Dendritic cell treated with granulocyte-macrophage colony-stimulating factor and Interleukin-4, amounts not matched to agents 40 ng/mL and 50 ng/mL, for 4 days (primary cell): ENCODE data around the gene ASAP2.

Source experiments
- H3K27ac Mint-ChIP-seq: one replicate; pipeline ENCODE4 v1.8.0; 2022; ENCODE audit warnings: mild to moderate bottlenecking, mixed read lengths
- H3K27me3 Mint-ChIP-seq: one replicate; pipeline ENCODE4 v1.8.0; 2022; ENCODE audit warnings: mild to moderate bottlenecking, mixed read lengths
- H3K36me3 Mint-ChIP-seq: one replicate; pipeline ENCODE4 v1.8.0; 2022; ENCODE audit warnings: low read depth, mixed read lengths
- H3K4me1 Mint-ChIP-seq: one replicate; pipeline ENCODE4 v1.8.0; 2022; ENCODE audit warnings: low read depth, mixed read lengths
- H3K4me3 Mint-ChIP-seq: one replicate; pipeline ENCODE4 v1.8.0; 2022; ENCODE audit warnings: mild to moderate bottlenecking, moderate library complexity, mixed read lengths
- H3K9me3 Mint-ChIP-seq: one replicate; pipeline ENCODE4 v1.8.0; 2022; ENCODE audit warnings: mixed read lengths
- intact Hi-C: fragments of 100-400 bp; cut with micrococcal nuclease; formaldehyde crosslinking; loops from one replicate; pipeline ENCODE4 v1.15.0; 2022

ASAP2 gene

GRCh38 chr2:9268301-9269080 is 61.9 kb downstream of the ASAP2 start:
- no peak overlapping the region for H3K4me3 Mint-ChIP-seq
- H3K4me1 Mint-ChIP-seq: peaks cover 32% of the 10 kb centered on the region
- no peak overlapping the region for H3K27ac Mint-ChIP-seq
- H3K9me3 Mint-ChIP-seq: peaks cover 5% of the 10 kb centered on the region
- H3K36me3 Mint-ChIP-seq: no peaks in the 10 kb centered on the region
- intact Hi-C loops: no loop called here
- no peaks in the 10 kb centered on the region for H3K27me3 Mint-ChIP-seq

DNA sequence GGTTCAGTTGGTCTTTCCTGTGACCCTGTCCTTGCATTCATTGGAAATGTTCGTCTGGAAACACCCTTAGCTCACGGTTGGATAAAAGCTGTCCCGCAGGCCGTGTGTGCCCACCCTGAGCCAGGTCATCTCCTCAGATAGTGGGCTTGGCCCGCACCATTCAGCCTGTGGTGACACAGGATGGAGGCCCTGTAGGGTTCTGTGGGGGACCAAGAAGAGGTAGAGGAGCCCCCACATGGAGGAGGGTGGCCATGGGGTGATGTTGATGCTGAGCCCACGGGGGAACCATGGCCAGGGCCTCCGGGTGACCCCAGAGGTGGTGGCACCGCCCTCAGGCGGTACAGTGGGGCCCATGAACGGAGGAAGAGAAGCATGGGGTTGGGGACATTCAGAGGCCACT is 62.7 kb downstream of the ASAP2 start:
- Mint-ChIP-seq H3K27me3 (no peaks in the 10 kb centered on the region), H3K9me3 (peaks cover 5% of the 10 kb centered on the region), H3K36me3 (no peaks in the 10 kb centered on the region), H3K4me1 (peaks cover 27% of the 10 kb centered on the region), H3K27ac (no peak overlapping the region), H3K4me3 (no peak overlapping the region)
- intact Hi-C loops: no loop called here

DNA sequence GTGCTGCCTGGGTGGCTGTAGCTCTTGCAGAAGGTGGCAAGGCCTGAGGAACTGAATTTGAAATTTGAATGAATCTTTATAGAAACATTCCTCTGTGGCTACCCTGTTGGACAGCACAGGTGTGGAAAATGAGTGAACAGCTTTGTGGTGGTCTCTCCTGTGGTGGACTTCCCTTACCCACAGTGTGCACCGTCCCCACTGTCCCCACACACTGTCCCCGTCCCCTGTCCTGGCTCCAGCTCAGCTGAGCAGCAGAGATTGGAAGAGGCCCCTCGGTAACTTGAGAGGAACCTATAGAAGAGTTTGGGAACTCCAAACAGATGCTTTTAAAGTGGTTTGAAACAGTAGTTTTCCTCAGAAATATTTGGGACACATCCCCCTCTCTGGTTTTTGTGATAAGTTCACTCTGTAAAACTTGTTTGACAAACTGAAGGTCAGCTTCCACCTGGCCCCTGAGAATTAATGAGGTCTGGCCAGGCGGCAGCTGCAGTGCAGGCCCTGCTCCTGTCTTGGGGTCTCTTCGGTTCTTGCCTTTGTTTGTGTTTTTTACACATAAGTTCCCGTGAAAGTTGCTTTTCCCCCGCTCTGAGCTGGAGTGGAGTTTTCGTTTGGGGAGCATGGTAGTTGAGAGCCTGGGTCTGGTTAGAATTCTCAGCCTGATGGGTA is 63.2 kb downstream of the ASAP2 start:
- peaks cover 27% of the 10 kb centered on the region for H3K4me1 Mint-ChIP-seq
- H3K36me3 Mint-ChIP-seq: no peaks in the 10 kb centered on the region
- H3K27ac Mint-ChIP-seq: no peak overlapping the region
- H3K4me3 Mint-ChIP-seq: no peak overlapping the region
- intact Hi-C loops: no loop called here
- H3K9me3 Mint-ChIP-seq: peaks cover 5% of the 10 kb centered on the region
- H3K27me3 Mint-ChIP-seq: no peaks in the 10 kb centered on the region

- Mint-ChIP-seq H3K4me1 (peaks cover 35% of the 10 kb centered on the region), H3K4me3 (no peak overlapping the region), H3K27ac (no peak overlapping the region), H3K36me3 (no peaks in the 10 kb centered on the region), H3K27me3 (no peaks in the 10 kb centered on the region), H3K9me3 (peaks cover 5% of the 10 kb centered on the region)
- intact Hi-C loops: no loop called here
Observed at GRCh38 chr2:9271091-9271490, 64.5 kb downstream of the ASAP2 start.

DNA sequence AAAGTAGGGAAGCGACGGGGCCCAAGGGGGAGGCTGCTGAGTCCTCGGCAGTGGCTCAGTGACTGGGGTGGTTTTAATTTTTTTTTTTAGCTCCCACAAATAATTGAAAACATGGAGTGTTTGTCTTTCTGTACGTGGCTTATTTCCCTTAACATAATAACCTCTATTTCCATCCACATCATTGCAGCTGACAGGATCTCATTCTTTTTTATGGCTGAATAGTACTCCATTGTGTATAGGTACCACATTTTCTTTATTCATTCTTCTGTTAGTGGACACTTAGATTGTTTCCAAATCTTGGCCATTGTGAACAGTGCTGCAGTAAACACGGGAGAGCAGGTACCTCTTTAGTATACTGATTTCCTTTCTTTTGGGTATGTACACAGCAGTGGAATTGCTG is 65.1 kb downstream of the ASAP2 start:
- Mint-ChIP-seq H3K9me3 (peaks cover 5% of the 10 kb centered on the region), H3K27me3 (no peaks in the 10 kb centered on the region), H3K4me1 (peaks cover 30% of the 10 kb centered on the region), H3K36me3 (no peaks in the 10 kb centered on the region), H3K4me3 (no peak overlapping the region), H3K27ac (no peak overlapping the region)
- intact Hi-C loops: no loop called here

DNA sequence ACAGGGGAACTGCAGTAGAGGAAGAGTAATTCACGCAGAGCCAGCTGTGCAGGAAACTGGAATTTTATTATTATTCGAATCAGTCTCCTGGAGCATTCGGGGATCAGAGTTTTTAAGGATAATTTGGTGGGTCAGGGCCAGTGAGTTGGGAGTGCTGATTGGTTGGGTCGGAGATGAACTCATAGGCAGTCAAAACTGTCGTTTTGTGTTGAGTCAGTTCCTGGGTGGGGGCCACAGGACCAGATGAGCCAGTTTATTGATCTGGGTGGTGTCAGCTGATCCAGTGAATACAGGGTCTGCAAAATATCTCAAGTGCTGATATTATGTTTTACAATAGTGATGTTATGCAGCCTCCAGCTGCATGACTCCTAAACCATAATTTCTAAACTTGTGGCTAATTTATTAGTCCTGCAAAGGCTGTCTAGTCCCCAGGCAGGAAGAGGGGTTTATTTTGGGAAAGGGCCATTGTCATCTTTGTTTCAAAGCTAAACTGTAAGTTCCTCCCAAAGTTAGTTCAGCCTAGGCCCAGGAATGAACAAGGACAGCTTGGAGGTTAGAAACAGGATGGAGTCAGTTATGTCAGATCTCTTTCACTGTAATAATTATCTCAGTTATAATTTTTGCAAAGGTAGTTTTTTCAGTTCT is 67.0 kb downstream of the ASAP2 start:
- Mint-ChIP-seq H3K4me1 (peaks cover 30% of the 10 kb centered on the region), H3K9me3 (peaks cover 5% of the 10 kb centered on the region), H3K27ac (no peak overlapping the region), H3K4me3 (no peak overlapping the region), H3K27me3 (no peaks in the 10 kb centered on the region), H3K36me3 (no peaks in the 10 kb centered on the region)
- intact Hi-C loops: no loop called here

GRCh38 chr2:9274701-9275343 is 68.2 kb downstream of the ASAP2 start:
- H3K4me3 Mint-ChIP-seq: no peak overlapping the region
- no peak overlapping the region for H3K27ac Mint-ChIP-seq
- H3K4me1 Mint-ChIP-seq: peaks cover 30% of the 10 kb centered on the region
- no peaks in the 10 kb centered on the region for H3K27me3 Mint-ChIP-seq
- H3K36me3 Mint-ChIP-seq: no peaks in the 10 kb centered on the region
- peaks cover 5% of the 10 kb centered on the region for H3K9me3 Mint-ChIP-seq
- intact Hi-C loops: no loop called here

DNA sequence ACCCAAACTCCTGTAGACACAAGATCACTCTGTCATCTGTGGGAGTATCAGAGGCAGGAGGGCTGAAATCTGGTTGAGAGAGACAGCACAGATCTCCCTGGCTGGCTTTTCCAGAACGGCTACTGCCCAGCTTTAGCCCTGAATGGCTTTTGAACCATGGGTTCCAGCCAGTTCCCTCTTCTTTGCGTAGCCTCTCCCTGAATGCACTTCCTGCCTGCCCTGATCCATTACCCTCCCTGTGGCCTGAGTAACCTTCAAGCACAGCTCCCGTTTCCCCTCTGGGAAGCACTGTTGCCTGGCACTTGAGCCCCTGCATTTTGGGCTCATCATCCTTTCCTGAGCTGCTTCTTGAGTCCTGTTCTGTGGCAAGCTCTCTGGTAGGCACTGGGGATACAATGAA is 68.8 kb downstream of the ASAP2 start:
- no peak overlapping the region for H3K4me3 Mint-ChIP-seq
- intact Hi-C loops: no loop called here

GRCh38 chr2:9276074-9276473 is 69.5 kb downstream of the ASAP2 start:
- Mint-ChIP-seq H3K4me3 (no peak overlapping the region), H3K36me3 (no peaks in the 10 kb centered on the region), H3K27me3 (no peaks in the 10 kb centered on the region), H3K27ac (no peak overlapping the region), H3K9me3 (peaks cover 5% of the 10 kb centered on the region), H3K4me1 (peaks cover 30% of the 10 kb centered on the region)
- intact Hi-C loops: no loop called here

More for the DNA sequence above, 68.8 kb downstream of the ASAP2 start:
- H3K36me3 Mint-ChIP-seq: no peaks in the 10 kb centered on the region
- no peaks in the 10 kb centered on the region for H3K27me3 Mint-ChIP-seq
- peaks cover 5% of the 10 kb centered on the region for H3K9me3 Mint-ChIP-seq
- H3K27ac Mint-ChIP-seq: no peak overlapping the region
- H3K4me1 Mint-ChIP-seq: peaks cover 30% of the 10 kb centered on the region

DNA sequence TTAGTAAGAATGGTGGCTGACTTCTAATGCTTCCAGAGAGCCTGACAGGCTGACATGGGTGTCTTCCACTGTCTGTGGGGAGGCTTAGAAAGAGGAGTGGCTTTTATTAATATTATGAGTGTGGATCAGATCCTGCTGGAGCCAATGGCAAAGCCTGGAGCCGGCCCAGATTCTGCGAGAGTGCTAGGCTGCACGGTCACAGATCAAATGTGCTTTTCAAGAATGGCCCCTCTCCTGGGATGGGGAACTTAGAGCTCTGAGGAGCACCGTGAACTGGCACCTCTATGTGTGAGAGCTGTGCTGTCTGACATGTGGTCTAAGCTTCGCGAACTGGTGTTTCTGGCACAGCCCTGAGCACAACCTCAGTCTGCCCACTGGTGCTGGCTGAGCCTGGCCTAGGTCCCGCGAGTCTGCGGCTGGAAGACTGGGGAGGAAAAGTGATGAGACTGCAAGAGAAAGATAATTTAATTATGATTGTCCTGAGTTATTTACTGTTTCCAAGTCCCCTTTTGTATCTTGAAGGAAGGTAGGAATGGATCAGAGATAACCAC is 70.4 kb downstream of the ASAP2 start:
- intact Hi-C loops: no loop called here
- peaks cover 21% of the 10 kb centered on the region for H3K4me1 Mint-ChIP-seq
- H3K4me3 Mint-ChIP-seq: no peak overlapping the region
- H3K27me3 Mint-ChIP-seq: no peaks in the 10 kb centered on the region
- H3K9me3 Mint-ChIP-seq: no peaks in the 10 kb centered on the region
- H3K27ac Mint-ChIP-seq: no peak overlapping the region
- no peaks in the 10 kb centered on the region for H3K36me3 Mint-ChIP-seq

GRCh38 chr2:9278439-9278838 is 71.8 kb downstream of the ASAP2 start:
- Mint-ChIP-seq H3K4me1 (peaks cover 19% of the 10 kb centered on the region), H3K27ac (no peak overlapping the region), H3K36me3 (no peaks in the 10 kb centered on the region), H3K9me3 (no peaks in the 10 kb centered on the region), H3K27me3 (no peaks in the 10 kb centered on the region), H3K4me3 (no peak overlapping the region)
- intact Hi-C loops: no loop called here

- H3K27ac Mint-ChIP-seq: no peak overlapping the region
- peaks cover 24% of the 10 kb centered on the region for H3K4me1 Mint-ChIP-seq
- H3K27me3 Mint-ChIP-seq: no peaks in the 10 kb centered on the region
- intact Hi-C loops: no loop called here
- no peak overlapping the region for H3K4me3 Mint-ChIP-seq
- H3K36me3 Mint-ChIP-seq: no peaks in the 10 kb centered on the region
- H3K9me3 Mint-ChIP-seq: no peaks in the 10 kb centered on the region
Observed at GRCh38 chr2:9279426-9279825, 72.8 kb downstream of the ASAP2 start.

- no peak overlapping the region for H3K27ac Mint-ChIP-seq
- H3K4me1 Mint-ChIP-seq: peaks cover 19% of the 10 kb centered on the region
- no peak overlapping the region for H3K4me3 Mint-ChIP-seq
- H3K27me3 Mint-ChIP-seq: no peaks in the 10 kb centered on the region
- no peaks in the 10 kb centered on the region for H3K9me3 Mint-ChIP-seq
- H3K36me3 Mint-ChIP-seq: no peaks in the 10 kb centered on the region
- intact Hi-C loops: no loop called here
Observed at GRCh38 chr2:9280224-9280623, 73.6 kb downstream of the ASAP2 start.

DNA sequence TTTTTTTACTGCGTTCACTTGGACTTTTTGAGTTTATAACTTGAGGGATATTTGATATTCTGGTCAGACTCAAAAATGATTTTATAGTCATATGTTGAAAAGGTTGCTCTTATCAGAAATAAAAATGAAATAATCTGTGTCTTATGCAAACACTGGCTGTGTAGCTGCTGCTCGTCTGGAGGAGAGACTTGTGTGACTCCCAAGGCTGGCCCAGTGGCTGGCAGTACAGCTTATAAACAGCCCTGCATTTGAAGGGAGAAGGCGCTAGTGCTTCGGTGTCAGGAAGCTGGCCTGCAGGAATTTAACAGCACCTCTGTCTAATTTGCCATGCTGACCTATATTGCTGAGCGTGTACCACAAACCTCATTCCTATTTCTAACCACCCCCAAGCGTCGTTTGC is 74.5 kb downstream of the ASAP2 start:
- Mint-ChIP-seq H3K36me3 (no peaks in the 10 kb centered on the region), H3K27me3 (no peaks in the 10 kb centered on the region), H3K4me3 (no peak overlapping the region), H3K9me3 (no peaks in the 10 kb centered on the region), H3K4me1 (peaks cover 23% of the 10 kb centered on the region), H3K27ac (no peak overlapping the region)
- intact Hi-C loops: no loop called here
